RWPE2 (cell line): ENCODE measurements around the gene LIAS.

Experiments
- ATAC-seq: fragments of 200-7000 bp; cut with Tn5 transposase; 3 replicates; pipeline ENCODE4 v1.9.1; 2021; ENCODE audit warnings: low read depth
- DNase-seq: peaks from one replicate; pipeline ENCODE4 v3.0.0-alpha.2; 2020; ENCODE audit warnings: low spot score
- H3K27ac ChIP-seq: fragments of 450-650 bp; 2 replicates; pipeline ENCODE4 v1.5.1; 2017; ENCODE audit warnings: mild to moderate bottlenecking; ENCODE audit not compliant: poor library complexity, severe bottlenecking
- H3K27me3 ChIP-seq: fragments of 250-450 bp; sonication (Bioruptor Pico); 2 replicates; pipeline ENCODE4 v1.5.1; 2021; ENCODE audit warnings: mild to moderate bottlenecking, moderate library complexity; ENCODE audit not compliant: insufficient read depth, poor library complexity, severe bottlenecking
- H3K36me3 ChIP-seq: fragments of 250-450 bp; sonication (Bioruptor Pico); 2 replicates; pipeline ENCODE4 v1.5.1; 2020; ENCODE audit warnings: low read depth, mild to moderate bottlenecking, moderate library complexity
- H3K4me1 ChIP-seq: fragments of 250-450 bp; sonication (Bioruptor Pico); 2 replicates; pipeline ENCODE4 v1.5.1; 2021; ENCODE audit warnings: mild to moderate bottlenecking, moderate library complexity; ENCODE audit not compliant: insufficient read depth, poor library complexity, severe bottlenecking
- H3K4me3 ChIP-seq: fragments of 250-450 bp; sonication (Bioruptor Pico); 2 replicates; pipeline ENCODE4 v1.5.1; 2021; ENCODE audit warnings: mild to moderate bottlenecking, moderate library complexity; ENCODE audit not compliant: severe bottlenecking
- H3K9me3 ChIP-seq: fragments of 250-450 bp; sonication (Bioruptor Pico); 2 replicates; pipeline ENCODE4 v1.5.1; 2021; ENCODE audit warnings: mild to moderate bottlenecking, moderate library complexity; ENCODE audit not compliant: severe bottlenecking
- CTCF ChIP-seq: fragments of 450-650 bp; IDR thresholded peaks from one replicate; pipeline ENCODE4 v1.5.1; 2017; ENCODE audit warnings: mild to moderate bottlenecking, moderate library complexity; ENCODE audit not compliant: poor library complexity, severe bottlenecking

LIAS gene

GRCh38 chr4:39484582-39485272 lies 25.9 kb downstream of the LIAS start:
- DNase-seq (no peak), ATAC-seq (no peak)
- Histone ChIP-seq H3K36me3 (no peaks in the 10 kb centered on the region), H3K27ac (no peak overlapping the region), H3K4me3 (no peak overlapping the region), H3K4me1 (no peaks in the 10 kb centered on the region), H3K27me3 (no peaks in the 10 kb centered on the region), H3K9me3 (no peaks in the 10 kb centered on the region)
- no peak for TF ChIP-seq CTCF

GRCh38 chr4:39486221-39486804 lies 27.5 kb downstream of the LIAS start:
- H3K9me3 ChIP-seq, result no peaks in the 10 kb centered on the region
- no peak overlapping the region for H3K27ac ChIP-seq
- H3K4me1 ChIP-seq, result no peaks in the 10 kb centered on the region
- H3K36me3 ChIP-seq, result no peaks in the 10 kb centered on the region
- no peak for TF ChIP-seq CTCF
- H3K4me3 ChIP-seq, result no peak overlapping the region
- H3K27me3 ChIP-seq, result no peaks in the 10 kb centered on the region
- DNase-seq (no peak), ATAC-seq (no peak)

GRCh38 chr4:39490322-39490721 lies 31.5 kb downstream of the LIAS start:
- no peak overlapping the region for H3K27ac ChIP-seq
- TF ChIP-seq CTCF, result no peak
- no peaks in the 10 kb centered on the region for H3K27me3 ChIP-seq
- DNase-seq (no peak), ATAC-seq (no peak)
- no peak overlapping the region for H3K4me3 ChIP-seq
- H3K9me3 ChIP-seq, result no peaks in the 10 kb centered on the region
- H3K36me3 ChIP-seq, result no peaks in the 10 kb centered on the region
- H3K4me1 ChIP-seq, result peaks cover 3% of the 10 kb centered on the region

- TF ChIP-seq CTCF, result no peak
- ATAC-seq, result no peak
These were observed 35.5 kb downstream of the LIAS start for GRCh38 chr4:39494354-39494753.

More at GRCh38 chr4:39494354-39494753, 35.5 kb downstream of the LIAS start:
- Histone ChIP-seq H3K9me3 (no peaks in the 10 kb centered on the region), H3K27ac (no peak overlapping the region), H3K27me3 (no peaks in the 10 kb centered on the region), H3K36me3 (peaks cover 15% of the 10 kb centered on the region), H3K4me1 (peaks cover 10% of the 10 kb centered on the region), H3K4me3 (no peak overlapping the region)
- DNase-seq, result no peak
